K562 (cell line): ENCODE measurements around the gene PDE4A. TPM values are rescaled to one million over a fixed set of nuclear protein-coding genes. Genes with fewer than 3 reads are reported as not detected.
A peak's percentile ranks its signal among the peaks of the same experiment; 100 is the strongest.

Experiments used
- ATF1 ChIP-seq, 2 experiments: fragments of 450-650 bp in 1 of 2; IDR thresholded peaks; 2 replicates each; pipeline ENCODE4 v1.6.1; 2016; ENCODE audit warnings: missing compliant biosample characterization in 1 of 2, missing genetic modification characterization in 1 of 2
- ETV5 ChIP-seq: sonication (generic); formaldehyde crosslinking; IDR thresholded peaks from 2 replicates; pipeline ENCODE4 v1.4.0; 2020; ENCODE audit warnings: low read depth, mild to moderate bottlenecking, missing genetic modification reagents
- GABPA ChIP-seq: fragments of 200-800 bp; sonication (Bioruptor generic); conservative IDR thresholded peaks from 2 replicates; pipeline ENCODE4 v1.6.1; 2016; ENCODE audit warnings: low read depth, missing genetic modification characterization, missing compliant biosample characterization
- KDM1A ChIP-seq, 2 experiments: fragments of 450-650 bp; IDR thresholded peaks; 2 replicates each; pipeline ENCODE4 v1.6.1; 2016; ENCODE audit warnings: mild to moderate bottlenecking in 2 of 2
- POLR2AphosphoS2 ChIP-seq: IDR thresholded peaks from 2 replicates; pipeline ENCODE4 v1.6.1; 2012; ENCODE audit warnings: low read length, improper control_type of control experiment
- RAD21 ChIP-seq, 2 experiments: fragments of 250-450 bp in 1 of 2; fragments of 450-650 bp in 1 of 2; sonication (Bioruptor Pico) in 1 of 2; formaldehyde crosslinking in 1 of 2; IDR thresholded peaks in 1 of 2; conservative IDR thresholded peaks in 1 of 2; 2 replicates each; pipeline versions ENCODE4 v1.4.0 to v1.8.0; 2020 to 2022; ENCODE audit warnings: mild to moderate bottlenecking in 2 of 2, moderate library complexity in 1 of 2
- RBM22 ChIP-seq: fragments of 200-400 bp; formaldehyde crosslinking; IDR thresholded peaks from 2 replicates; pipeline ENCODE4 v1.6.1; 2018; ENCODE audit warnings: low read length, low read depth; ENCODE audit not compliant: poor library complexity, severe bottlenecking
- SUPT5H ChIP-seq: fragments of 450-650 bp; IDR thresholded peaks from 2 replicates; pipeline ENCODE4 v1.6.1; 2016
- TEAD4 ChIP-seq, 2 experiments: sonication (generic) in 1 of 2; formaldehyde crosslinking in 1 of 2; IDR thresholded peaks; 2 replicates each; pipeline versions ENCODE4 v1.6.1 to v1.8.0; 2012 to 2022; ENCODE audit warnings: borderline replicate concordance in 1 of 2, inconsistent platforms in 1 of 2, low read length in 1 of 2, mild to moderate bottlenecking in 1 of 2, missing genetic modification reagents in 1 of 2
- THRAP3 ChIP-seq: fragments of 450-650 bp; IDR thresholded peaks from 2 replicates; pipeline ENCODE4 v1.6.1; 2016; ENCODE audit warnings: mild to moderate bottlenecking, inconsistent platforms, borderline replicate concordance
- ZC3H11A ChIP-seq: IDR thresholded peaks from 2 replicates; pipeline ENCODE4 v1.6.1; 2012; ENCODE audit warnings: low read depth, low read length, improper control_type of control experiment
- polyA plus RNA-seq, 8 experiments: library from polyadenylated mRNA; depleted of rRNA in 4 of 8; stranded (reverse) in 5 of 8; unstranded in 3 of 8; fragments of >200 nt; fragmentation: Nextera tagmentation in 2 of 8; fragmentation: Illumina TruSeq in 1 of 8; extraction: Ambion mirVana in 2 of 8; extraction: Trizol in 1 of 8; gene quantifications; 2 replicates each; pipeline versions ENCODE4 v1.2.1 to v1.2.3, GENCODE V29; 2011 to 2014; ENCODE audit warnings: inconsistent platforms in 1 of 8, missing spikeins in 1 of 8
- total RNA-seq, 7 experiments: library from RNA; depleted of rRNA in 6 of 7; stranded (reverse); fragments of >200 nt in 6 of 7; fragmentation: Illumina TruSeq in 2 of 7; extraction: Trizol in 2 of 7; gene quantifications; 2 replicates each; pipeline versions ENCODE4 v1.2.1 to v1.2.3, GENCODE V29; 2011 to 2021; ENCODE audit warnings: low replicate concordance in 1 of 7
- TF ChIP-seq, protein P1 (sequence below): sonication (generic); formaldehyde crosslinking; IDR thresholded peaks from 2 replicates; pipeline ENCODE4 v1.8.1; 2023; ENCODE audit warnings: mild to moderate bottlenecking, missing genetic modification reagents, moderate library complexity
- TF ChIP-seq, protein P2 (sequence below): fragments of 450-650 bp; IDR thresholded peaks from 2 replicates; pipeline ENCODE4 v1.6.1; 2016; ENCODE audit warnings: borderline replicate concordance
- TF ChIP-seq, protein P3 (sequence below), 2 experiments: fragments of 200-800 bp in 1 of 2; sonication (Bioruptor generic) in 1 of 2; sonication (generic) in 1 of 2; formaldehyde crosslinking in 1 of 2; IDR thresholded peaks in 1 of 2; conservative IDR thresholded peaks in 1 of 2; 2 replicates each; pipeline versions ENCODE4 v1.5.0 to v1.6.1; 2016 to 2020; ENCODE audit warnings: missing compliant biosample characterization in 1 of 2, missing genetic modification characterization in 1 of 2, missing genetic modification reagents in 1 of 2
- TF ChIP-seq, protein P4 (sequence below): sonication (generic); formaldehyde crosslinking; IDR thresholded peaks from 2 replicates; pipeline ENCODE4 v1.8.0; 2022; ENCODE audit warnings: mild to moderate bottlenecking, missing genetic modification reagents

PDE4A gene
- total and polyA plus RNA-seq, 9 of the 15 experiments (the other 6 are each of a cell fraction or from before 2014, with no cell fraction given) = 0.66 to 26.9 (median 4.6) TPM

DNA sequence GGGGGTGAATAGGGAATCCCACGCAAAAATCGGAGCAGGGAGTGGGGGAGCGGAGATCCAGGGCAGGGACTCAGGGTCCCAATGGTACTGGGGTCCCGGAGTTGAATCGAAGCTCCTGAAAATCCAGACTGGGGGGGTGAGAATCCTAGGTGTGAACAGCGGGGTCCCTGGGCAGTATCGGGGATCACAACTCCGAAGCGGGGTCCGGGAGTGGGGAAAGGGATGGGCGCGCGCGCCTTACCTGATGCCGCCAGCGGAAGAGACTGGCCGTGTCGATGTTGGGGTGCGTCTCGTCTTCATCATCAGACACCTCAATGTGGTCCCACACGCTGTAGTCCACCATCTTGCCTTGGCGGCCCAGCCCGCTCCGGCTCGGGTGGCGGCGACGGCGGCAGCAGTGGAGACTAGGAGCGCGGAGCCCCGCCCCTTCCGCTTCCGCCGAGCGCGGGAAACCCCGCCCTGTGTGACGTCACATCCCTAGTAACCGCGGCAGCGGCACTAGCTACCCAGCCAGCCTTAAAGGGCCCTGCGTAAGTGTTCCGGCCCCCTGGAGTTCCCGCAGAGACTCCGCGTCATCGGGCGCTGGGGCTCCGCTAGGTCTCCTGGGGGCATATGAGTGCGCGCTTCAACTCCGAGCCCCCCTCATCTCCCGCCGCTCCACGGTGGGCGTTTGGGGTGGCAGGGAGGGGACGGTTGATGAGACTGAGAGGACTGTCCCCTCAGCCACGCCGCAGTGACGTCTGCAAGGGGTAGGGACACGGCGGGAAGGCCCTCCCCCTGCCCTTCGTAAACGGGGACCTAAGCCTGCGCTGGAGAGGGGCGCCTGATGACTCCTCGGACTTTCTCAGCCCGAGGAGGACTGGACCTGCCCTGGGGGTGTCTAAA, 17.0 kb upstream of the PDE4A start, which contains the start of gene CDC37 (continued):
- TF ChIP-seq GABPA (tag) = peak; percentile 97
- TF ChIP-seq RAD21 (CRISPR knock-in tag; conservative IDR thresholded peaks at IDR 0.05 in 1 of 2, IDR thresholded peaks at IDR 0.05 in 1 of 2) = no peak
- TF ChIP-seq SUPT5H = peak; percentile 91
- TF ChIP-seq ETV5 (CRISPR knock-in tag) = 0 out of 2 replicates have a peak, but pooled peaks have one; percentile 14
- TF ChIP-seq RBM22 = peak; percentile 91
- TF ChIP-seq, protein P1, sequence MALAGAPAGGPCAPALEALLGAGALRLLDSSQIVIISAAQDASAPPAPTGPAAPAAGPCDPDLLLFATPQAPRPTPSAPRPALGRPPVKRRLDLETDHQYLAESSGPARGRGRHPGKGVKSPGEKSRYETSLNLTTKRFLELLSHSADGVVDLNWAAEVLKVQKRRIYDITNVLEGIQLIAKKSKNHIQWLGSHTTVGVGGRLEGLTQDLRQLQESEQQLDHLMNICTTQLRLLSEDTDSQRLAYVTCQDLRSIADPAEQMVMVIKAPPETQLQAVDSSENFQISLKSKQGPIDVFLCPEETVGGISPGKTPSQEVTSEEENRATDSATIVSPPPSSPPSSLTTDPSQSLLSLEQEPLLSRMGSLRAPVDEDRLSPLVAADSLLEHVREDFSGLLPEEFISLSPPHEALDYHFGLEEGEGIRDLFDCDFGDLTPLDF (CRISPR knock-in tag) = peak; percentile 95
- TF ChIP-seq, protein P2, sequence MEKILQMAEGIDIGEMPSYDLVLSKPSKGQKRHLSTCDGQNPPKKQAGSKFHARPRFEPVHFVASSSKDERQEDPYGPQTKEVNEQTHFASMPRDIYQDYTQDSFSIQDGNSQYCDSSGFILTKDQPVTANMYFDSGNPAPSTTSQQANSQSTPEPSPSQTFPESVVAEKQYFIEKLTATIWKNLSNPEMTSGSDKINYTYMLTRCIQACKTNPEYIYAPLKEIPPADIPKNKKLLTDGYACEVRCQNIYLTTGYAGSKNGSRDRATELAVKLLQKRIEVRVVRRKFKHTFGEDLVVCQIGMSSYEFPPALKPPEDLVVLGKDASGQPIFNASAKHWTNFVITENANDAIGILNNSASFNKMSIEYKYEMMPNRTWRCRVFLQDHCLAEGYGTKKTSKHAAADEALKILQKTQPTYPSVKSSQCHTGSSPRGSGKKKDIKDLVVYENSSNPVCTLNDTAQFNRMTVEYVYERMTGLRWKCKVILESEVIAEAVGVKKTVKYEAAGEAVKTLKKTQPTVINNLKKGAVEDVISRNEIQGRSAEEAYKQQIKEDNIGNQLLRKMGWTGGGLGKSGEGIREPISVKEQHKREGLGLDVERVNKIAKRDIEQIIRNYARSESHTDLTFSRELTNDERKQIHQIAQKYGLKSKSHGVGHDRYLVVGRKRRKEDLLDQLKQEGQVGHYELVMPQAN = peak; percentile 99
- no peak for TF ChIP-seq TEAD4 (IDR thresholded peaks at IDR 0.05; ENCODE audit: low read length)
- 0 out of 2 replicates have a peak, but pooled peaks have one; percentile 55 for TF ChIP-seq TEAD4 (CRISPR knock-in tag; IDR thresholded peaks at IDR 0.05; ENCODE audit: borderline replicate concordance)
- no peak for TF ChIP-seq KDM1A (IDR thresholded peaks at IDR 0.05)
- TF ChIP-seq POLR2AphosphoS2 = peak; percentile 58; the same call in 1 of the 2 replicates
- TF ChIP-seq, protein P3, sequence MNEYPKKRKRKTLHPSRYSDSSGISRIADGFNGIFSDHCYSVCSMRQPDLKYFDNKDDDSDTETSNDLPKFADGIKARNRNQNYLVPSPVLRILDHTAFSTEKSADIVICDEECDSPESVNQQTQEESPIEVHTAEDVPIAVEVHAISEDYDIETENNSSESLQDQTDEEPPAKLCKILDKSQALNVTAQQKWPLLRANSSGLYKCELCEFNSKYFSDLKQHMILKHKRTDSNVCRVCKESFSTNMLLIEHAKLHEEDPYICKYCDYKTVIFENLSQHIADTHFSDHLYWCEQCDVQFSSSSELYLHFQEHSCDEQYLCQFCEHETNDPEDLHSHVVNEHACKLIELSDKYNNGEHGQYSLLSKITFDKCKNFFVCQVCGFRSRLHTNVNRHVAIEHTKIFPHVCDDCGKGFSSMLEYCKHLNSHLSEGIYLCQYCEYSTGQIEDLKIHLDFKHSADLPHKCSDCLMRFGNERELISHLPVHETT (CRISPR knock-in tag; conservative IDR thresholded peaks at IDR 0.05 in 1 of 2, IDR thresholded peaks at IDR 0.05 in 1 of 2) = peak in 1 of 2 experiments; percentile 2; a peak in 1 of 4 replicates
- peak; percentile 68 for TF ChIP-seq ATF1 (CRISPR knock-in tag; IDR thresholded peaks at IDR 0.05)
- TF ChIP-seq ATF1 (tag; IDR thresholded peaks at IDR 0.05) = peak; percentile 99
- no peak for TF ChIP-seq ZC3H11A
- TF ChIP-seq, protein P4, sequence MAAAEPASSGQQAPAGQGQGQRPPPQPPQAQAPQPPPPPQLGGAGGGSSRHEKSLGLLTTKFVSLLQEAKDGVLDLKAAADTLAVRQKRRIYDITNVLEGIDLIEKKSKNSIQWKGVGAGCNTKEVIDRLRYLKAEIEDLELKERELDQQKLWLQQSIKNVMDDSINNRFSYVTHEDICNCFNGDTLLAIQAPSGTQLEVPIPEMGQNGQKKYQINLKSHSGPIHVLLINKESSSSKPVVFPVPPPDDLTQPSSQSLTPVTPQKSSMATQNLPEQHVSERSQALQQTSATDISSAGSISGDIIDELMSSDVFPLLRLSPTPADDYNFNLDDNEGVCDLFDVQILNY = no peak
- no peak for TF ChIP-seq THRAP3
